IMR-90 (cell line): ENCODE measurements around the gene CTDP1. TPM values are rescaled to one million over a fixed set of nuclear protein-coding genes. Genes with fewer than 3 reads are reported as not detected.

Source experiments
- ATAC-seq: fragments of 200-7000 bp; cut with Tn5 transposase; 2 replicates; pipeline ENCODE4 v1.9.1; 2020; ENCODE audit warnings: low read depth, mild to moderate bottlenecking, moderate library complexity
- BruUV-seq: library from RNA; stranded (reverse); fragments of 400-500 nt; replicated peaks from 2 replicates; lab custom pipeline; 2021; lab: Mats Ljungman, UMichigan
- CTCF ChIA-PET: fragments of 300-600 bp; formaldehyde crosslinking; extraction: SDS; loops from one replicate; lab custom pipeline; 2021; ENCODE audit warnings: antibody characterized with exemption; lab: Yijun Ruan, JAX
- POLR2A ChIA-PET: fragments of 300-600 bp; sonication (Branson Sonifier 250); formaldehyde crosslinking; loops from one replicate; lab custom pipeline; 2022; ENCODE audit warnings: antibody characterized with exemption; ENCODE audit not compliant: unreplicated experiment; lab: Charles Lee
- DNase-seq: peaks from one replicate; pipeline ENCODE4 v3.0.0; 2013
- H2AFZ ChIP-seq: replicated peaks from 2 replicates; pipeline ENCODE3; 2013; ENCODE audit warnings: low read length, mild to moderate bottlenecking; ENCODE audit not compliant: poor library complexity
- H2AK5ac ChIP-seq: 2 replicates; pipeline ENCODE4 v1.6.1; 2013; ENCODE audit warnings: low read depth, low read length, inconsistent platforms
- H2AK9ac ChIP-seq: replicated peaks from 2 replicates; pipeline ENCODE3; 2013; ENCODE audit warnings: mild to moderate bottlenecking, low read depth, low read length, moderate library complexity; ENCODE audit not compliant: poor library complexity
- H2BK120ac ChIP-seq: 2 replicates; pipeline ENCODE4 v1.6.1; 2013; ENCODE audit warnings: low read depth, low read length, inconsistent platforms
- H2BK15ac ChIP-seq: 3 replicates; pipeline ENCODE4 v1.6.1; 2013; ENCODE audit warnings: low read depth, low read length, inconsistent platforms
- H2BK20ac ChIP-seq: 2 replicates; pipeline ENCODE4 v1.6.1; 2013; ENCODE audit warnings: low read depth, mild to moderate bottlenecking, inconsistent platforms, low read length, moderate library complexity
- H2BK5ac ChIP-seq: 2 replicates; pipeline ENCODE4 v1.6.1; 2013; ENCODE audit warnings: mild to moderate bottlenecking, low read depth, low read length, inconsistent platforms; ENCODE audit not compliant: poor library complexity, severe bottlenecking
- H3K14ac ChIP-seq: replicated peaks from 2 replicates; pipeline ENCODE4 v1.6.1; 2013; ENCODE audit warnings: low read depth, low read length, inconsistent platforms
- H3K18ac ChIP-seq: 2 replicates; pipeline ENCODE4 v1.6.1; 2013; ENCODE audit warnings: low read depth, low read length, control low read depth
- H3K23ac ChIP-seq: 2 replicates; pipeline ENCODE4 v1.6.1; 2013; ENCODE audit warnings: low read depth, low read length, inconsistent platforms
- H3K27ac ChIP-seq: 2 replicates; pipeline ENCODE4 v1.5.1; 2013; ENCODE audit warnings: mild to moderate bottlenecking, control low read depth, low read length; ENCODE audit not compliant: insufficient read depth
- H3K27me3 ChIP-seq: 2 replicates; pipeline ENCODE4 v1.6.1; 2013; ENCODE audit warnings: low read length; ENCODE audit not compliant: control insufficient read depth, insufficient read depth
- H3K36me3 ChIP-seq: 2 replicates; pipeline ENCODE4 v1.6.1; 2013; ENCODE audit warnings: low read length, mixed read lengths; ENCODE audit not compliant: control insufficient read depth, insufficient read depth
- H3K4ac ChIP-seq: 2 replicates; pipeline ENCODE4 v1.6.1; 2013; ENCODE audit warnings: low read depth, low read length, inconsistent platforms
- H3K4me1 ChIP-seq: 2 replicates; pipeline ENCODE4 v1.6.1; 2013; ENCODE audit warnings: low read length, mixed read lengths; ENCODE audit not compliant: control insufficient read depth, insufficient read depth
- H3K4me2 ChIP-seq: 2 replicates; pipeline ENCODE4 v1.6.1; 2013; ENCODE audit warnings: low read depth, mild to moderate bottlenecking, control low read depth, low read length, moderate library complexity
- H3K4me3 ChIP-seq: 2 replicates; pipeline ENCODE4 v1.5.1; 2013; ENCODE audit warnings: low read depth, mild to moderate bottlenecking, control low read depth, low read length, moderate library complexity; ENCODE audit not compliant: insufficient read depth
- H3K56ac ChIP-seq: 2 replicates; pipeline ENCODE4 v1.6.1; 2013; ENCODE audit warnings: low read length, inconsistent platforms; ENCODE audit not compliant: insufficient read depth; ENCODE audit errors: extremely low read depth
- H3K79me1 ChIP-seq, 2 experiments: 2 replicates each; pipeline ENCODE4 v1.6.1; 2013; ENCODE audit warnings: low read length in 2 of 2, inconsistent platforms in 1 of 2, low read depth in 1 of 2
- H3K9ac ChIP-seq: 2 replicates; pipeline ENCODE4 v1.6.1; 2013; ENCODE audit warnings: low read depth, low read length, control low read depth
- H3K9me1 ChIP-seq: 2 replicates; pipeline ENCODE4 v1.6.1; 2013; ENCODE audit warnings: low read length, inconsistent platforms; ENCODE audit not compliant: insufficient read depth
- H3K9me3 ChIP-seq: 2 replicates; pipeline ENCODE4 v1.6.1; 2013; ENCODE audit warnings: low read length; ENCODE audit not compliant: control insufficient read depth, insufficient read depth
- H4K20me1 ChIP-seq: 2 replicates; pipeline ENCODE4 v1.6.1; 2013; ENCODE audit warnings: low read length, inconsistent platforms; ENCODE audit not compliant: insufficient read depth
- H4K5ac ChIP-seq: 2 replicates; pipeline ENCODE4 v1.6.1; 2013; ENCODE audit warnings: mild to moderate bottlenecking, low read depth, low read length, control low read depth
- H4K8ac ChIP-seq, 2 experiments: 2 replicates each; pipeline ENCODE4 v1.6.1; 2013; ENCODE audit warnings: low read depth in 2 of 2, low read length in 2 of 2, control low read depth in 1 of 2, inconsistent platforms in 1 of 2
- H4K91ac ChIP-seq: 2 replicates; pipeline ENCODE4 v1.6.1; 2013; ENCODE audit warnings: low read depth, low read length, inconsistent platforms; ENCODE audit not compliant: insufficient read depth
- BHLHE40 ChIP-seq: fragments of 150-350 bp; IDR thresholded peaks from 2 replicates; pipeline ENCODE4 v1.6.1; 2016; ENCODE audit warnings: mild to moderate bottlenecking, low read depth, low read length
- CEBPB ChIP-seq: IDR thresholded peaks from 2 replicates; pipeline ENCODE4 v1.6.1; 2012; ENCODE audit warnings: low read depth, low read length, improper control_type of control experiment
- CHD1 ChIP-seq: IDR thresholded peaks from 2 replicates; pipeline ENCODE4 v1.6.1; 2012; ENCODE audit warnings: low read depth, low read length, improper control_type of control experiment
- CTCF ChIP-seq: conservative IDR thresholded peaks from 2 replicates; pipeline ENCODE4 v1.5.1; 2012; ENCODE audit warnings: mild to moderate bottlenecking, low read depth, low read length, improper control_type of control experiment
- ELK1 ChIP-seq: fragments of 150-350 bp; IDR thresholded peaks from 2 replicates; pipeline ENCODE4 v1.6.1; 2016; ENCODE audit warnings: low read depth, mild to moderate bottlenecking, low read length, moderate library complexity, borderline replicate concordance
- FOS ChIP-seq: fragments of 150-350 bp; IDR thresholded peaks from 2 replicates; pipeline ENCODE4 v1.6.1; 2016; ENCODE audit warnings: low read depth, low read length
- MAFK ChIP-seq: IDR thresholded peaks from 2 replicates; pipeline ENCODE4 v1.6.1; 2012; ENCODE audit warnings: low read depth, low read length, improper control_type of control experiment
- MAZ ChIP-seq: IDR thresholded peaks from 2 replicates; pipeline ENCODE4 v1.6.1; 2012; ENCODE audit warnings: low read depth, mild to moderate bottlenecking, low read length, improper control_type of control experiment, moderate library complexity, borderline replicate concordance
- MXI1 ChIP-seq: IDR thresholded peaks from 2 replicates; pipeline ENCODE4 v1.6.1; 2012; ENCODE audit warnings: low read depth, mild to moderate bottlenecking, low read length, moderate library complexity, borderline replicate concordance
- NFE2L2 ChIP-seq: fragments of 150-350 bp; IDR thresholded peaks from 2 replicates; pipeline ENCODE4 v1.6.1; 2016; ENCODE audit warnings: low read depth, mild to moderate bottlenecking, low read length
- POLR2A ChIP-seq: IDR thresholded peaks from 2 replicates; pipeline ENCODE4 v1.6.1; 2012; ENCODE audit warnings: mild to moderate bottlenecking, low read depth, low read length
- RAD21 ChIP-seq: IDR thresholded peaks from 2 replicates; pipeline ENCODE4 v1.6.1; 2012; ENCODE audit warnings: low read length, improper control_type of control experiment
- RCOR1 ChIP-seq: IDR thresholded peaks from 2 replicates; pipeline ENCODE4 v1.6.1; 2012; ENCODE audit warnings: mild to moderate bottlenecking, low read length, improper control_type of control experiment; ENCODE audit not compliant: insufficient replicate concordance
- RFX5 ChIP-seq: IDR thresholded peaks from 2 replicates; pipeline ENCODE4 v1.8.0; 2012; ENCODE audit warnings: low read depth, mild to moderate bottlenecking, low read length, moderate library complexity
- SMC3 ChIP-seq: fragments of 150-350 bp; IDR thresholded peaks from 2 replicates; pipeline ENCODE4 v1.6.1; 2016; ENCODE audit warnings: low read depth, mild to moderate bottlenecking, antibody characterized with exemption, low read length, moderate library complexity
- USF2 ChIP-seq: fragments of 150-350 bp; IDR thresholded peaks from 2 replicates; pipeline ENCODE4 v1.6.1; 2017; ENCODE audit warnings: mild to moderate bottlenecking, antibody characterized with exemption, low read length, low read depth
- WGBS, 2 experiments: methylation state at CpG; one replicate each; pipeline versions ENCODE4 v1.1.5 to v1.1.7; 2013; ENCODE audit warnings: missing lambda C conversion rate in 2 of 2; ENCODE audit not compliant: insufficient read length in 1 of 2; ENCODE audit errors: extremely low coverage in 2 of 2; 5-methylcytosine and 5-hydroxymethylcytosine counted together
- dilution Hi-C: fragments of 300-500 bp; cut with HindIII; formaldehyde crosslinking; loops from one replicate; pipeline ENCODE4 v1.14.3; 2018; ENCODE audit warnings: low sequenced_read_pairs; ENCODE audit not compliant: unreplicated experiment
- in situ Hi-C: fragments of 300-500 bp; cut with MboI; formaldehyde crosslinking; loops from 3 replicates; pipeline ENCODE4 v1.14.3; 2019; ENCODE audit warnings: low sequenced_read_pairs, inconsistent platforms, mixed read lengths
- intact Hi-C: fragments of 100-400 bp; cut with micrococcal nuclease; formaldehyde crosslinking; loops from 2 replicates; pipeline ENCODE4 v1.10.0; 2022
- polyA plus RNA-seq, 3 experiments: library from polyadenylated mRNA; depleted of rRNA; stranded (reverse); fragments of >200 nt; gene quantifications; 2 replicates each; pipeline ENCODE4 v1.2.3, GENCODE V29; 2012; ENCODE audit warnings: low replicate concordance in 1 of 3
- total RNA-seq: library from RNA; depleted of rRNA; stranded (reverse); fragments of >200 nt; gene quantifications from 2 replicates; pipeline ENCODE4 v1.2.3, GENCODE V29; 2012

CTDP1 gene
- total and polyA plus RNA-seq, 2 of the 4 experiments (the other 2 are of a cell fraction) = 13.4 to 17.6 TPM

GRCh38 chr18:79634186-79634585 is 45.4 kb upstream of the CTDP1 start:
- Histone ChIP-seq H3K4me3 (no peak overlapping the region), H3K9me1 (no peaks in the 10 kb centered on the region), H2AK9ac (no peak overlapping the region), H3K27ac (no peak overlapping the region), H2BK15ac (no peak overlapping the region), H3K79me1 (no peaks in the 10 kb centered on the region), H4K20me1 (no peaks in the 10 kb centered on the region), H2BK20ac (no peak overlapping the region), H2AFZ (no peak overlapping the region), H3K27me3 (peaks cover 22% of the 10 kb centered on the region), H4K91ac (no peak overlapping the region), H2AK5ac (no peak overlapping the region), H4K5ac (no peak overlapping the region), H3K4me2 (no peak overlapping the region), H3K23ac (no peak overlapping the region), H2BK120ac (no peak overlapping the region), H3K9ac (no peak overlapping the region), H4K8ac (no peak overlapping the region), H3K4me1 (no peaks in the 10 kb centered on the region), H3K36me3 (no peaks in the 10 kb centered on the region), H3K18ac (no peak overlapping the region), H3K9me3 (no peaks in the 10 kb centered on the region), H3K14ac (no peak overlapping the region), H2BK5ac (peak overlapping the region; percentile 33), H3K56ac (no peak overlapping the region), H3K4ac (no peak overlapping the region)
- WGBS, 2 experiments = no CpG with 5 or more reads among the region's 5 CpGs
- ATAC-seq (no peak), DNase-seq (no peak)
- in situ Hi-C loops = no loop called here
- dilution Hi-C loops = no loop called here
- BruUV-seq = no TSS peak
- TF ChIP-seq USF2 (no peak), CTCF (no peak), FOS (no peak), NFE2L2 (no peak), MXI1 (no peak), BHLHE40 (no peak), RCOR1 (no peak), RAD21 (no peak), MAFK (no peak), ELK1 (no peak), CHD1 (no peak), SMC3 (no peak), CEBPB (no peak), MAZ (no peak), RFX5 (no peak), POLR2A (no peak)
- intact Hi-C loops = no loop called here
- ChIA-PET POLR2A (no interaction called here), CTCF (no interaction called here)
